ENCODE measurements around the gene TNRC6C. TPM values are rescaled to one million over a fixed set of nuclear protein-coding genes. Genes with fewer than 3 reads are reported as not detected.
"Not testable (repeated sequence)": the region's sequence is repeated elsewhere in the genome, so short reads cannot be mapped to it uniquely, and the experiment has no call there.

TNRC6C gene
- total and polyA plus RNA-seq, 9 donors = 8.1 to 11.1 (median 8.8) TPM

GRCh38 chr17:78133971-78134898 lies 175.7 kb downstream of the TNRC6C start:
- H3K36me3 ChIP-seq (ENCODE audit: control insufficient read depth, insufficient read depth, low read length) = no peaks in the 10 kb centered on the region
- H3K27me3 ChIP-seq (ENCODE audit: control insufficient read depth, insufficient read depth, low read length) = peaks cover 44% of the 10 kb centered on the region
- WGBS (ENCODE audit: insufficient coverage) = 48% methylated on average over 32 of the region's 39 CpGs
- H3K27ac ChIP-seq (ENCODE audit: low read length) = no peak overlapping the region
- H3K4me3 ChIP-seq (ENCODE audit: low read length) = no peak overlapping the region
- H3K9me3 ChIP-seq (replicated peaks; ENCODE audit: control insufficient read depth, low read depth, low read length) = no peaks in the 10 kb centered on the region
- DNase-seq = peak; percentile 30
- H3K4me1 ChIP-seq (ENCODE audit: control insufficient read depth, insufficient read depth, low read length) = peaks cover 39% of the 10 kb centered on the region

GRCh38 chr17:78134899-78135385 lies 176.4 kb downstream of the TNRC6C start:
- WGBS (ENCODE audit: insufficient coverage) = 52% methylated on average over 3 of the region's 9 CpGs
- H3K27me3 ChIP-seq (ENCODE audit: control insufficient read depth, insufficient read depth, low read length) = peaks cover 38% of the 10 kb centered on the region
- H3K27ac ChIP-seq (ENCODE audit: low read length) = no peak overlapping the region
- no peak for DNase-seq
- no peaks in the 10 kb centered on the region for H3K9me3 ChIP-seq (replicated peaks; ENCODE audit: control insufficient read depth, low read depth, low read length)
- peaks cover 32% of the 10 kb centered on the region for H3K4me1 ChIP-seq (ENCODE audit: control insufficient read depth, insufficient read depth, low read length)
- H3K36me3 ChIP-seq (ENCODE audit: control insufficient read depth, insufficient read depth, low read length) = no peaks in the 10 kb centered on the region
- no peak overlapping the region for H3K4me3 ChIP-seq (ENCODE audit: low read length)

GRCh38 chr17:78135858-78136500 lies 177.5 kb downstream of the TNRC6C start:
- Histone ChIP-seq H3K9me3 (replicated peaks; ENCODE audit: control insufficient read depth, low read depth, low read length) (no peaks in the 10 kb centered on the region), H3K27me3 (ENCODE audit: control insufficient read depth, insufficient read depth, low read length) (peaks cover 28% of the 10 kb centered on the region), H3K4me3 (ENCODE audit: low read length) (no peak overlapping the region), H3K27ac (ENCODE audit: low read length) (no peak overlapping the region), H3K4me1 (ENCODE audit: control insufficient read depth, insufficient read depth, low read length) (peaks cover 33% of the 10 kb centered on the region), H3K36me3 (ENCODE audit: control insufficient read depth, insufficient read depth, low read length) (no peaks in the 10 kb centered on the region)
- 84% methylated on average over 4 of the region's 9 CpGs for WGBS (ENCODE audit: insufficient coverage)
- DNase-seq = no peak

GRCh38 chr17:78137392-78138203 lies 179.1 kb downstream of the TNRC6C start:
- H3K4me3 ChIP-seq (ENCODE audit: low read length) = no peak overlapping the region
- WGBS (ENCODE audit: insufficient coverage) = 55% methylated on average over 11 of the region's 26 CpGs
- no peaks in the 10 kb centered on the region for H3K9me3 ChIP-seq (replicated peaks; ENCODE audit: control insufficient read depth, low read depth, low read length)
- H3K27ac ChIP-seq (ENCODE audit: low read length) = no peak overlapping the region
- no peak for DNase-seq
- H3K36me3 ChIP-seq (ENCODE audit: control insufficient read depth, insufficient read depth, low read length) = no peaks in the 10 kb centered on the region
- H3K27me3 ChIP-seq (ENCODE audit: control insufficient read depth, insufficient read depth, low read length) = peaks cover 14% of the 10 kb centered on the region
- H3K4me1 ChIP-seq (ENCODE audit: control insufficient read depth, insufficient read depth, low read length) = peaks cover 34% of the 10 kb centered on the region

GRCh38 chr17:78138204-78139060 lies 179.9 kb downstream of the TNRC6C start:
- Histone ChIP-seq H3K9me3 (replicated peaks; ENCODE audit: control insufficient read depth, low read depth, low read length) (no peaks in the 10 kb centered on the region), H3K4me3 (ENCODE audit: low read length) (no peak overlapping the region), H3K36me3 (ENCODE audit: control insufficient read depth, insufficient read depth, low read length) (no peaks in the 10 kb centered on the region), H3K27ac (ENCODE audit: low read length) (no peak overlapping the region), H3K4me1 (ENCODE audit: control insufficient read depth, insufficient read depth, low read length) (peaks cover 36% of the 10 kb centered on the region), H3K27me3 (ENCODE audit: control insufficient read depth, insufficient read depth, low read length) (peaks cover 11% of the 10 kb centered on the region)
- 70% methylated on average over 11 of the region's 17 CpGs for WGBS (ENCODE audit: insufficient coverage)
- no peak for DNase-seq

GRCh38 chr17:78139861-78140168 lies 181.3 kb downstream of the TNRC6C start:
- not testable (repeated sequence) for H3K27me3 ChIP-seq (ENCODE audit: control insufficient read depth, insufficient read depth, low read length); DNase-seq; H3K4me3 ChIP-seq (ENCODE audit: low read length); H3K27ac ChIP-seq (ENCODE audit: low read length); H3K9me3 ChIP-seq (replicated peaks; ENCODE audit: control insufficient read depth, low read depth, low read length); H3K36me3 ChIP-seq (ENCODE audit: control insufficient read depth, insufficient read depth, low read length)
- peaks cover 41% of the 10 kb centered on the region for H3K4me1 ChIP-seq (ENCODE audit: control insufficient read depth, insufficient read depth, low read length)
- 88% methylated on average over 10 of the region's 12 CpGs for WGBS (ENCODE audit: insufficient coverage)

GRCh38 chr17:78140169-78141051 lies 181.9 kb downstream of the TNRC6C start:
- WGBS (ENCODE audit: insufficient coverage) = 27% methylated on average over 56 of the region's 58 CpGs

GRCh38 chr17:78141437-78142118 lies 183.1 kb downstream of the TNRC6C start:
- Histone ChIP-seq H3K27ac (ENCODE audit: low read length) (peak overlapping the region; percentile 51), H3K9me3 (replicated peaks; ENCODE audit: control insufficient read depth, low read depth, low read length) (no peaks in the 10 kb centered on the region), H3K4me3 (ENCODE audit: low read length) (no peak overlapping the region), H3K27me3 (ENCODE audit: control insufficient read depth, insufficient read depth, low read length) (no peaks in the 10 kb centered on the region), H3K4me1 (ENCODE audit: control insufficient read depth, insufficient read depth, low read length) (peaks cover 55% of the 10 kb centered on the region), H3K36me3 (ENCODE audit: control insufficient read depth, insufficient read depth, low read length) (no peaks in the 10 kb centered on the region)
- DNase-seq = no peak
- WGBS (ENCODE audit: insufficient coverage) = 64% methylated on average over 17 of the region's 20 CpGs

More at GRCh38 chr17:78140169-78141051, 181.9 kb downstream of the TNRC6C start:
- Histone ChIP-seq H3K4me3 (ENCODE audit: low read length) (no peak overlapping the region), H3K4me1 (ENCODE audit: control insufficient read depth, insufficient read depth, low read length) (peaks cover 47% of the 10 kb centered on the region), H3K36me3 (ENCODE audit: control insufficient read depth, insufficient read depth, low read length) (no peaks in the 10 kb centered on the region), H3K9me3 (replicated peaks; ENCODE audit: control insufficient read depth, low read depth, low read length) (no peaks in the 10 kb centered on the region), H3K27ac (ENCODE audit: low read length) (no peak overlapping the region), H3K27me3 (ENCODE audit: control insufficient read depth, insufficient read depth, low read length) (no peaks in the 10 kb centered on the region)
- DNase-seq = peak; percentile 76

Measured in muscle of leg (tissue), 11 donors.